ENCODE measurements around the gene NFKBIE. TPM values are rescaled to one million over a fixed set of nuclear protein-coding genes. Genes with fewer than 3 reads are reported as not detected.
A peak's percentile ranks its signal among the peaks of the same experiment; 100 is the strongest.

NFKBIE gene
- total and polyA plus RNA-seq, 9 of the 15 experiments (the other 6 are each of a cell fraction or from before 2014, with no cell fraction given): 2.1 to 16.4 (median 11.7) TPM

DNA sequence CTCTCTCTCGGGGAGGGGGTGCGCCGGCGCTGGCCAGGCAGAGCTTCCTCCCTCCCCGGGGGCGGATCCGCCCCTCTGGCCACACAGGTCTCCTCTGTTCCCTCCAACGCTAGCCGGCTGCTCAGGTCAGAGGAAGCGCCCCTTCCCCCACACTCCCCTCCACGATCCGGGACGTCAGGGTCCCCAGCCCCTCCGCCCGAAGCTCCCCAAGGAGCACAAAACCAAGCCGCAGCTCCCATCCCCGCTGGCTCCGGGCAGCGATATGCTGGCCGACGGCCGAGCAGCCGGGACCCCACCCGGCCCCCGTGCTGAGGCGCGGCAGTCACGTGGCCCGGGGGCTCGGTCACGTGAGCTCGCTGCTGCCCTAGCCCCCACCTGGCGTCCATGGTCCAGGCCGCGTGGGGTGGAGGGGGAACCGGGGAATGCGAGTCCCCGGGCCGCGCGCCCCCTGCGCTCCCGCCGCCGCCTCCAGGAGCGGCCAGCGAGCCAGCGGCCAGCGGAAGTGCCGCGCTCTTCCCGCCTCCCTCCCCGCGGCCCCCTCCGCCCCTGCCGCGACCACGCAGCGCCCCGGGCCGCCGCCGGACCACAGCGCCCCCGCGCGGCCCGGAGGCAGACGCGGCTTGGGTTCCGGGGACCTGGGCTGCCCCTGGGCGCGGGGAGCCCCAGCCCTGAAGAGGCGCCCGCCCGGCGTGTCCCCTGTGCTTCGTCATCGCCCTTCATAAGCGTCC, 8.2 kb downstream of the NFKBIE start, which contains the start of gene SLC35B2 (continued):
- TF ChIP-seq FOXK2 (conservative IDR thresholded peaks at IDR 0.05 in 1 of 2, IDR thresholded peaks at IDR 0.05 in 1 of 2; ENCODE audit: low read depth in 2 of 2): no peak; a peak in 1 of 4 replicates
- TF ChIP-seq ZC3H11A (IDR thresholded peaks at IDR 0.05; ENCODE audit: low read depth, low read length): 0 out of 2 replicates have a peak, but pooled peaks have one; percentile 74
- no peak for TF ChIP-seq ZNF311 (CRISPR knock-in tag; IDR thresholded peaks at IDR 0.05)
- TF ChIP-seq, protein P1, sequence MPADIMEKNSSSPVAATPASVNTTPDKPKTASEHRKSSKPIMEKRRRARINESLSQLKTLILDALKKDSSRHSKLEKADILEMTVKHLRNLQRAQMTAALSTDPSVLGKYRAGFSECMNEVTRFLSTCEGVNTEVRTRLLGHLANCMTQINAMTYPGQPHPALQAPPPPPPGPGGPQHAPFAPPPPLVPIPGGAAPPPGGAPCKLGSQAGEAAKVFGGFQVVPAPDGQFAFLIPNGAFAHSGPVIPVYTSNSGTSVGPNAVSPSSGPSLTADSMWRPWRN (IDR thresholded peaks at IDR 0.05; ENCODE audit: low read depth): no peak
- no peak for TF ChIP-seq YBX1 (IDR thresholded peaks at IDR 0.05)
- TF ChIP-seq POLR2B (IDR thresholded peaks at IDR 0.05; ENCODE audit: low read depth, partially characterized antibody): peak; percentile 19
- TF ChIP-seq CBX5 (IDR thresholded peaks at IDR 0.05; ENCODE audit: borderline replicate concordance, low read depth): peak; percentile 30; the same call in 1 of the 2 replicates
- peak; percentile 93 for TF ChIP-seq CCNT2 (IDR thresholded peaks at IDR 0.05; ENCODE audit: borderline replicate concordance, extremely low read depth, insufficient read length, low read depth, low read length)
- TF ChIP-seq HDAC2 (IDR thresholded peaks at IDR 0.05): peak; percentile 66; the same call in 1 of the 2 replicates
- TF ChIP-seq POLR2G (IDR thresholded peaks at IDR 0.05; ENCODE audit: low read depth, low read length): peak; percentile 96
- peak; percentile 99 for TF ChIP-seq RAD51 (IDR thresholded peaks at IDR 0.05; ENCODE audit: borderline replicate concordance, low read depth)
- TF ChIP-seq, protein P2, sequence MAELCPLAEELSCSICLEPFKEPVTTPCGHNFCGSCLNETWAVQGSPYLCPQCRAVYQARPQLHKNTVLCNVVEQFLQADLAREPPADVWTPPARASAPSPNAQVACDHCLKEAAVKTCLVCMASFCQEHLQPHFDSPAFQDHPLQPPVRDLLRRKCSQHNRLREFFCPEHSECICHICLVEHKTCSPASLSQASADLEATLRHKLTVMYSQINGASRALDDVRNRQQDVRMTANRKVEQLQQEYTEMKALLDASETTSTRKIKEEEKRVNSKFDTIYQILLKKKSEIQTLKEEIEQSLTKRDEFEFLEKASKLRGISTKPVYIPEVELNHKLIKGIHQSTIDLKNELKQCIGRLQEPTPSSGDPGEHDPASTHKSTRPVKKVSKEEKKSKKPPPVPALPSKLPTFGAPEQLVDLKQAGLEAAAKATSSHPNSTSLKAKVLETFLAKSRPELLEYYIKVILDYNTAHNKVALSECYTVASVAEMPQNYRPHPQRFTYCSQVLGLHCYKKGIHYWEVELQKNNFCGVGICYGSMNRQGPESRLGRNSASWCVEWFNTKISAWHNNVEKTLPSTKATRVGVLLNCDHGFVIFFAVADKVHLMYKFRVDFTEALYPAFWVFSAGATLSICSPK (IDR thresholded peaks at IDR 0.05; ENCODE audit: borderline replicate concordance): no peak
- no peak for TF ChIP-seq ZNF174 (CRISPR knock-in tag; IDR thresholded peaks at IDR 0.05)
- no peak for TF ChIP-seq ZNF644 (tag; IDR thresholded peaks at IDR 0.05; ENCODE audit: low read depth)
- TF ChIP-seq, protein P3, sequence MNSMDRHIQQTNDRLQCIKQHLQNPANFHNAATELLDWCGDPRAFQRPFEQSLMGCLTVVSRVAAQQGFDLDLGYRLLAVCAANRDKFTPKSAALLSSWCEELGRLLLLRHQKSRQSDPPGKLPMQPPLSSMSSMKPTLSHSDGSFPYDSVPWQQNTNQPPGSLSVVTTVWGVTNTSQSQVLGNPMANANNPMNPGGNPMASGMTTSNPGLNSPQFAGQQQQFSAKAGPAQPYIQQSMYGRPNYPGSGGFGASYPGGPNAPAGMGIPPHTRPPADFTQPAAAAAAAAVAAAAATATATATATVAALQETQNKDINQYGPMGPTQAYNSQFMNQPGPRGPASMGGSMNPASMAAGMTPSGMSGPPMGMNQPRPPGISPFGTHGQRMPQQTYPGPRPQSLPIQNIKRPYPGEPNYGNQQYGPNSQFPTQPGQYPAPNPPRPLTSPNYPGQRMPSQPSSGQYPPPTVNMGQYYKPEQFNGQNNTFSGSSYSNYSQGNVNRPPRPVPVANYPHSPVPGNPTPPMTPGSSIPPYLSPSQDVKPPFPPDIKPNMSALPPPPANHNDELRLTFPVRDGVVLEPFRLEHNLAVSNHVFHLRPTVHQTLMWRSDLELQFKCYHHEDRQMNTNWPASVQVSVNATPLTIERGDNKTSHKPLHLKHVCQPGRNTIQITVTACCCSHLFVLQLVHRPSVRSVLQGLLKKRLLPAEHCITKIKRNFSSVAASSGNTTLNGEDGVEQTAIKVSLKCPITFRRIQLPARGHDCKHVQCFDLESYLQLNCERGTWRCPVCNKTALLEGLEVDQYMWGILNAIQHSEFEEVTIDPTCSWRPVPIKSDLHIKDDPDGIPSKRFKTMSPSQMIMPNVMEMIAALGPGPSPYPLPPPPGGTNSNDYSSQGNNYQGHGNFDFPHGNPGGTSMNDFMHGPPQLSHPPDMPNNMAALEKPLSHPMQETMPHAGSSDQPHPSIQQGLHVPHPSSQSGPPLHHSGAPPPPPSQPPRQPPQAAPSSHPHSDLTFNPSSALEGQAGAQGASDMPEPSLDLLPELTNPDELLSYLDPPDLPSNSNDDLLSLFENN (IDR thresholded peaks at IDR 0.05; ENCODE audit: low read depth in 2 of 2, low read length in 2 of 2): peak in 1 of 2 experiments; percentile 80; a peak in 2 of 4 replicates
- TF ChIP-seq, protein P4, sequence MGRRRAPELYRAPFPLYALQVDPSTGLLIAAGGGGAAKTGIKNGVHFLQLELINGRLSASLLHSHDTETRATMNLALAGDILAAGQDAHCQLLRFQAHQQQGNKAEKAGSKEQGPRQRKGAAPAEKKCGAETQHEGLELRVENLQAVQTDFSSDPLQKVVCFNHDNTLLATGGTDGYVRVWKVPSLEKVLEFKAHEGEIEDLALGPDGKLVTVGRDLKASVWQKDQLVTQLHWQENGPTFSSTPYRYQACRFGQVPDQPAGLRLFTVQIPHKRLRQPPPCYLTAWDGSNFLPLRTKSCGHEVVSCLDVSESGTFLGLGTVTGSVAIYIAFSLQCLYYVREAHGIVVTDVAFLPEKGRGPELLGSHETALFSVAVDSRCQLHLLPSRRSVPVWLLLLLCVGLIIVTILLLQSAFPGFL (CRISPR knock-in tag; IDR thresholded peaks at IDR 0.05): no peak
- no peak for TF ChIP-seq EWSR1 (IDR thresholded peaks at IDR 0.05; ENCODE audit: borderline replicate concordance, low read depth, partially characterized antibody)
- no peak; the same call in 1 of the 2 replicates for TF ChIP-seq NCOR1 (IDR thresholded peaks at IDR 0.05)
- no peak for TF ChIP-seq DIDO1 (tag; IDR thresholded peaks at IDR 0.05; ENCODE audit: low read depth)
- TF ChIP-seq CBX2 (IDR thresholded peaks at IDR 0.05; ENCODE audit: insufficient read depth, low read length, poor library complexity, severe bottlenecking): no peak
